ENCODE data around the gene TSPY1.
"Not testable (repeated sequence)": the region's sequence is repeated elsewhere in the genome, so short reads cannot be mapped to it uniquely, and the experiment has no call there.

Gene TSPY1, protein sequence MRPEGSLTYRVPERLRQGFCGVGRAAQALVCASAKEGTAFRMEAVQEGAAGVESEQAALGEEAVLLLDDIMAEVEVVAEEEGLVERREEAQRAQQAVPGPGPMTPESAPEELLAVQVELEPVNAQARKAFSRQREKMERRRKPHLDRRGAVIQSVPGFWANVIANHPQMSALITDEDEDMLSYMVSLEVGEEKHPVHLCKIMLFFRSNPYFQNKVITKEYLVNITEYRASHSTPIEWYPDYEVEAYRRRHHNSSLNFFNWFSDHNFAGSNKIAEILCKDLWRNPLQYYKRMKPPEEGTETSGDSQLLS

GRCh38 chrY:9466655-9467054 lies at the start of gene TSPY1:
TSS of gene TSPY1 (plus strand) at chrY:9466955. CDS start at chrY:9467001, 46 bp downstream.
- not testable (repeated sequence) for DNase-seq

DNA sequence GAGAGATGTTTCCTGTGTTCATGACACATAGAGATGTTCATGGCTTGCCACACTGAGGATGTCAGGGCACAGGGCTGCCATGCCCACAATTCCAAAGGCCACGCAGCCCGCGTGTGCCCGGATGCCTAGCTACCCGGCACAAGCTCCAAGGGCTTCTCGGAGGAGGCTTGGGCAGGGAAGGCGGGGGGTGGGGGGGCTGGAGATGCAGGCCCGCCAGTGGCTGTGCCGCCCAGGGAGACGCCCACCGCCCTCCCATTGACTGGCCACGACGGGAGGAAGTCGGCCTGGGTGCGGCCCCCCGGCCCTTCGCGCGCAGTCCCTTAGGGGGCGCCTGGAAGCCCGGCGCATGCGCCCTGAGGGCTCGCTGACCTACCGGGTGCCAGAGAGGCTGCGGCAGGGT lies 20.2 kb downstream of the TSPY1 start, which contains the start of gene TSPY9:
TSPY9 (plus strand) TSS at position 301 of the 400 bp plus-strand sequence; CDS start at position 347, 46 bp downstream.
- DNase-seq: not testable (repeated sequence)

- not testable (repeated sequence) for DNase-seq
Measured at GRCh38 chrY:9504396-9504795, 37.6 kb downstream of the TSPY1 start.

DNA sequence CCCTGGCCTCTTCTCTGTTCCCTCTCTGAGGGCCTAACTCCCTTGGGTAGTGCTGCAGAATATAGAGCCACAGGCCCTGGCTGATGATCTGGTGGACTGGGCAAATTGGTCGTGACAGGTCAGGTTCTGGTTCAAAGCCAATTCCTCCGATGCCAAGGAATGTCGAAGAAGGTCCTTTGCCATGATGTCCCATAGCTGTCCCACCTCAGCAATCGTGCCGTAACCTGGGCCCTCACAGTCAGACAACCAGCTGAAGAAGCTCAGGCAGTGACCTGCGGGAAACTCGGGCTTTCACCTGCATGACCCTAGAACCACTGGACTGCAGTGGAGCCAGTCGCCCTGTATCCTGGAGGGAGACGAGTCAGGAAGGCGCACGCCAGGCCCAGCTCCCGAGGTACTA lies 49.5 kb downstream of the TSPY1 start:
- not testable (repeated sequence) for DNase-seq

All from NCI-H187 treated with DMSO at 0.1 percent for 48 hours (cell line).